Measurements from ENCODE around the gene GAD2. TPM values are rescaled to one million over a fixed set of nuclear protein-coding genes. Genes with fewer than 3 reads are reported as not detected.

GAD2 gene
- total RNA-seq, 2 experiments from 2014 or later = not detected

DNA sequence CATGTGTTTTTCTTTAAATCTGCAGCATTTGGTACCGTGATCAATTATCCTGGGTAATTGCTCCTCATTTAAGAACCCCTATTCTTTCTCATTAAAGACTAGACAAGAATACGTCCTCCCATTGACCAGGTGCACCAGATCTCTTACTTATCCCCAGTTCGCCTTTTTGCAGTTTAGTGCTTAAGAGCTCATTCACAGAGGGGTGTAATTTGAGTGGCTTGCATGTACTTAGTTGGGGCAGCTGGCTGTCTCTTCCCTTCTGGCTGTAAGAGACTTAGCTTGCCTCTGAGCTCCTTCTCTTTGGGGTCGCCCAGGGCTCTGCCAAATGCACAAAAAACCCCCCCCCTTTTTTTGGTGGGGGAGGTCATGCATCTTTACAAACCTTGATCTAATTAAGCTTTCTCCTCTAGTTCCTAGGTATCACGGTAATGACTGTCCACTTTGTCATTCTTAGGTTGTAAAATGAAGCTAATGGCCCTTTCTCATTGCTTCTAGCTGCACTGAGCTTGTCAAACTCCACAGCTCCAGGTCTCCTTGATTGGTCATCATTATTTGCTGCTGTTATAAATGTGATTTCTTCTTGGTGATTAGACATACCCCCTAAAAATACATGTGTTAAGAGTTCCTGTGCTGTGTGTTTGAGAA lies 26.3 kb downstream of the GAD2 start:
- CTCF ChIA-PET (ENCODE audit: unreplicated experiment) = interaction anchor here (0.6 kb wide), 1 partner anchor 341 kb away, joined by 3 read pairs; no protein-coding TSS in a partner anchor
- Histone ChIP-seq H3K9me2 (ENCODE audit: insufficient read depth, low read length) (no peaks in the 10 kb centered on the region), H3K4me1 (ENCODE audit: insufficient read depth, low read length, poor library complexity, severe bottlenecking) (no peaks in the 10 kb centered on the region), H4K20me1 (ENCODE audit: insufficient read depth, low read length) (no peaks in the 10 kb centered on the region), H3K27ac (ENCODE audit: low read depth, low read length, poor library complexity, severe bottlenecking) (no peak overlapping the region), H3K4me2 (ENCODE audit: low read length) (no peak overlapping the region), H3K36me3 (ENCODE audit: insufficient read depth, low read length) (no peaks in the 10 kb centered on the region), H3K79me2 (ENCODE audit: insufficient read depth, low read depth, low read length) (no peaks in the 10 kb centered on the region), H2AFZ (ENCODE audit: low read length) (no peak overlapping the region), H3K4me3 (ENCODE audit: low read depth, low read length, poor library complexity, severe bottlenecking) (no peak overlapping the region), H3K9me3 (ENCODE audit: low read length) (no peaks in the 10 kb centered on the region)
- TF ChIP-seq EZH2phosphoT487 (IDR thresholded peaks at IDR 0.05; ENCODE audit: borderline replicate concordance, low read depth, low read length) (no peak), CTCF (conservative IDR thresholded peaks at IDR 0.05; ENCODE audit: low read length) (no peak)
- DNase-seq (ENCODE audit: low spot score) = no peak
- intact Hi-C loops (cut with micrococcal nuclease; ENCODE audit: unreplicated experiment) = no loop called here
- POLR2A ChIA-PET = interaction anchor here (1.4 to 2.6 kb wide), 3 partner anchors 10 to 28 kb away, joined by 3 to 10 read pairs (median 4); no protein-coding TSS in a partner anchor
- BruUV-seq (replicated peaks) = no TSS peak

DNA sequence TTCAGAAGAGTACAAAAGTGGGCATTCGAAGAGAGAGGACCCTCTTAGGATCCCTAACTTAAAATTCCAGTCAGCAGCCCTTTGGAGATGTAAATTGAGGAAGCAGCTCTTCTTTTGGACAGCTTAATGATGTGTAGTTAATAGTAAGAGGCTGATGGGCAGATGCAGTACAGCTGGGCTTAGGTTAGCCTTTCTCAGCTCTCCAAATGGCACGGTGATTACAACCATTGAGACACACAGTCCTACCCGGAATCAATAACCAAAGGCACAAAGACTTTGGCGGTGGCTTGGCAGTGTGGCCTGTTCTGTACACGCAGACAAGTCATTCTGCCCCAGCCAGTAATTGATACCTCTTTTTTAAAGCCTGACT lies 26.8 kb downstream of the GAD2 start:
- no peaks in the 10 kb centered on the region for H3K79me2 ChIP-seq (ENCODE audit: insufficient read depth, low read depth, low read length)
- no peaks in the 10 kb centered on the region for H3K36me3 ChIP-seq (ENCODE audit: insufficient read depth, low read length)
- ChIA-PET CTCF (ENCODE audit: unreplicated experiment) (interaction anchor here (0.6 kb wide), 1 partner anchor 341 kb away, joined by 3 read pairs; no protein-coding TSS in a partner anchor), POLR2A (interaction anchor here (0.7 to 2.6 kb wide), 5 partner anchors 10 to 169 kb away, joined by 3 to 10 read pairs (median 6); no protein-coding TSS in a partner anchor)
- H4K20me1 ChIP-seq (ENCODE audit: insufficient read depth, low read length) = no peaks in the 10 kb centered on the region
- intact Hi-C loops (cut with micrococcal nuclease; ENCODE audit: unreplicated experiment) = no loop called here
- no TSS peak for BruUV-seq (replicated peaks)
- H3K4me1 ChIP-seq (ENCODE audit: insufficient read depth, low read length, poor library complexity, severe bottlenecking) = no peaks in the 10 kb centered on the region
- H3K27ac ChIP-seq (ENCODE audit: low read depth, low read length, poor library complexity, severe bottlenecking) = no peak overlapping the region
- no peak overlapping the region for H3K4me3 ChIP-seq (ENCODE audit: low read depth, low read length, poor library complexity, severe bottlenecking)
- H3K9me2 ChIP-seq (ENCODE audit: insufficient read depth, low read length) = no peaks in the 10 kb centered on the region
- no peak for DNase-seq (ENCODE audit: low spot score)
- no peaks in the 10 kb centered on the region for H3K9me3 ChIP-seq (ENCODE audit: low read length)
- TF ChIP-seq EZH2phosphoT487 (IDR thresholded peaks at IDR 0.05; ENCODE audit: borderline replicate concordance, low read depth, low read length) (no peak), CTCF (conservative IDR thresholded peaks at IDR 0.05; ENCODE audit: low read length) (no peak)
- H3K4me2 ChIP-seq (ENCODE audit: low read length) = no peak overlapping the region
- H2AFZ ChIP-seq (ENCODE audit: low read length) = no peak overlapping the region

- POLR2A ChIA-PET = interaction anchor here (0.7 to 0.8 kb wide), 2 partner anchors 28 to 987 kb away, joined by 3 to 4 read pairs; no protein-coding TSS in a partner anchor
- BruUV-seq (replicated peaks) = no TSS peak
- Histone ChIP-seq H3K27ac (ENCODE audit: low read depth, low read length, poor library complexity, severe bottlenecking) (no peak overlapping the region), H3K4me2 (ENCODE audit: low read length) (no peak overlapping the region), H4K20me1 (ENCODE audit: insufficient read depth, low read length) (no peaks in the 10 kb centered on the region), H3K9me2 (ENCODE audit: insufficient read depth, low read length) (no peaks in the 10 kb centered on the region), H3K79me2 (ENCODE audit: insufficient read depth, low read depth, low read length) (no peaks in the 10 kb centered on the region), H2AFZ (ENCODE audit: low read length) (no peak overlapping the region), H3K4me3 (ENCODE audit: low read depth, low read length, poor library complexity, severe bottlenecking) (no peak overlapping the region), H3K9me3 (ENCODE audit: low read length) (no peaks in the 10 kb centered on the region), H3K36me3 (ENCODE audit: insufficient read depth, low read length) (no peaks in the 10 kb centered on the region), H3K4me1 (ENCODE audit: insufficient read depth, low read length, poor library complexity, severe bottlenecking) (no peaks in the 10 kb centered on the region)
- no peak for TF ChIP-seq EZH2phosphoT487 (IDR thresholded peaks at IDR 0.05; ENCODE audit: borderline replicate concordance, low read depth, low read length)
- TF ChIP-seq CTCF (conservative IDR thresholded peaks at IDR 0.05; ENCODE audit: low read length) = no peak
- DNase-seq (ENCODE audit: low spot score) = no peak
- intact Hi-C loops (cut with micrococcal nuclease; ENCODE audit: unreplicated experiment) = no loop called here
- CTCF ChIA-PET (ENCODE audit: unreplicated experiment) = no interaction called here
Observed at GRCh38 chr10:26249681-26250080, 33.1 kb downstream of the GAD2 start.

Measured in OCI-LY7 (cell line).